SK-N-SH (cell line): Measurements from ENCODE around the gene PARVG. TPM values are rescaled to one million over a fixed set of nuclear protein-coding genes. Genes with fewer than 3 reads are reported as not detected.
A peak's percentile ranks its signal among the peaks of the same experiment; 100 is the strongest.

Experiments used
- CTCF ChIA-PET: fragments of 300-600, 350-600 bp; formaldehyde crosslinking; extraction: SDS; loops from one replicate; lab custom pipeline; 2021; lab: Yijun Ruan, JAX
- POLR2A ChIA-PET: fragments of 350-600 bp; sonication (Branson Sonifier 250); formaldehyde crosslinking; extraction: SDS; loops from one replicate; lab custom pipeline; 2020; ENCODE audit warnings: antibody characterized with exemption, inconsistent platforms; lab: Yijun Ruan, JAX
- DNase-seq: peaks from one replicate; pipeline ENCODE4 v3.0.0; 2012
- H2AFZ ChIP-seq: fragments of 200-600 bp; sonication (generic); 2 replicates; pipeline ENCODE4 v1.8.1; 2016; ENCODE audit warnings: antibody characterized with exemption, mild to moderate bottlenecking, low read depth
- H3F3A ChIP-seq: fragments of 200-600 bp; sonication (generic); replicated peaks from 2 replicates; pipeline ENCODE3; 2016; ENCODE audit warnings: antibody characterized with exemption, mild to moderate bottlenecking; ENCODE audit not compliant: insufficient read depth
- H3K27ac ChIP-seq, 2 experiments: fragments of 200-500 bp in 1 of 2; fragments of 200-600 bp in 1 of 2; sonication (Bioruptor generic) in 1 of 2; sonication (generic), shearing (Covaris generic) in 1 of 2; 2 replicates each; pipeline versions ENCODE4 v1.5.1 to v1.6.1; 2014 to 2016; ENCODE audit warnings: low read depth in 2 of 2, inconsistent platforms in 1 of 2, low read length in 1 of 2, mild to moderate bottlenecking in 1 of 2, mixed read lengths in 1 of 2
- H3K27me3 ChIP-seq: fragments of 200-600 bp; sonication (generic), shearing (Covaris generic); 2 replicates; pipeline ENCODE4 v1.6.1; 2016; ENCODE audit warnings: mixed run types; ENCODE audit not compliant: insufficient read depth
- H3K36me3 ChIP-seq, 2 experiments: fragments of 200-500 bp in 1 of 2; fragments of 200-600 bp in 1 of 2; sonication (Bioruptor generic) in 1 of 2; sonication (generic) in 1 of 2; replicated peaks in 1 of 2; 2 replicates each; pipeline versions ENCODE3 to v1.5.1; 2014 to 2016; ENCODE audit warnings: low read length in 1 of 2, mild to moderate bottlenecking in 1 of 2; ENCODE audit not compliant: insufficient read depth in 2 of 2, control insufficient read depth in 1 of 2
- H3K4me1 ChIP-seq, 2 experiments: fragments of 200-500 bp in 1 of 2; fragments of 200-600 bp in 1 of 2; sonication (Bioruptor generic) in 1 of 2; sonication (generic), shearing (Covaris generic) in 1 of 2; 2 replicates each; pipeline versions ENCODE4 v1.5.1 to v1.6.1; 2014 to 2016; ENCODE audit warnings: low read depth in 1 of 2, low read length in 1 of 2, mixed run types in 1 of 2; ENCODE audit not compliant: insufficient read depth in 2 of 2, control insufficient read depth in 1 of 2
- H3K4me2 ChIP-seq: fragments of 200-600 bp; sonication (generic), shearing (Covaris generic); 2 replicates; pipeline ENCODE4 v1.6.1; 2017; ENCODE audit warnings: mixed run types
- H3K4me3 ChIP-seq, 2 experiments: fragments of 200-500 bp in 1 of 2; fragments of 200-600 bp in 1 of 2; sonication (Bioruptor generic) in 1 of 2; sonication (generic), shearing (Covaris generic) in 1 of 2; 2 replicates each; pipeline versions ENCODE4 v1.5.1 to v1.8.1; 2014 to 2016; ENCODE audit warnings: low read depth in 2 of 2, inconsistent platforms in 1 of 2, low read length in 1 of 2, mild to moderate bottlenecking in 1 of 2, mixed read lengths in 1 of 2, moderate library complexity in 1 of 2
- H3K79me2 ChIP-seq: fragments of 200-600 bp; sonication (generic); 2 replicates; pipeline ENCODE4 v1.8.1; 2017; ENCODE audit warnings: mild to moderate bottlenecking; ENCODE audit not compliant: insufficient read depth
- H3K9ac ChIP-seq: fragments of 200-600 bp; sonication (generic); 2 replicates; pipeline ENCODE4 v1.6.1; 2017; ENCODE audit warnings: mixed run types
- H3K9me2 ChIP-seq: fragments of 200-600 bp; sonication (generic); 2 replicates; pipeline ENCODE4 v1.6.1; 2017; ENCODE audit warnings: mixed run types
- H3K9me3 ChIP-seq: fragments of 200-600 bp; sonication (generic); 2 replicates; pipeline ENCODE4 v1.6.1; 2017; ENCODE audit warnings: mixed run types, mild to moderate bottlenecking, moderate library complexity
- H4K20me1 ChIP-seq: fragments of 200-600 bp; sonication (generic); 2 replicates; pipeline ENCODE4 v1.6.1; 2017; ENCODE audit warnings: mild to moderate bottlenecking, mixed run types; ENCODE audit not compliant: insufficient read depth
- EZH2phosphoT487 ChIP-seq: fragments of 200-600 bp; sonication (generic); IDR thresholded peaks from 2 replicates; pipeline ENCODE4 v1.6.1; 2017; ENCODE audit warnings: low read depth, mixed run types, mild to moderate bottlenecking, antibody characterized with exemption, moderate library complexity, borderline replicate concordance
- FOXJ3 ChIP-seq: sonication (generic); formaldehyde crosslinking; IDR thresholded peaks from 2 replicates; pipeline ENCODE4 v1.5.1; 2020; ENCODE audit warnings: mild to moderate bottlenecking, missing genetic modification reagents
- GATA2 ChIP-seq: sonication (generic); formaldehyde crosslinking; IDR thresholded peaks from 2 replicates; pipeline ENCODE4 v1.5.0; 2020; ENCODE audit warnings: mild to moderate bottlenecking, missing genetic modification reagents
- JUND ChIP-seq: IDR thresholded peaks from 2 replicates; pipeline ENCODE4 v1.4.0; 2012
- MEF2A ChIP-seq: IDR thresholded peaks from 2 replicates; pipeline ENCODE4 v1.4.0; 2012; ENCODE audit warnings: low read depth, borderline replicate concordance
- NFIC ChIP-seq: IDR thresholded peaks from 2 replicates; pipeline ENCODE4 v1.4.0; 2012; ENCODE audit warnings: borderline replicate concordance
- NRF1 ChIP-seq: IDR thresholded peaks from 2 replicates; pipeline ENCODE4 v1.6.1; 2012; ENCODE audit warnings: low read depth, mild to moderate bottlenecking, low read length
- SIN3A ChIP-seq: IDR thresholded peaks from 2 replicates; pipeline ENCODE4 v1.6.1; 2012; ENCODE audit warnings: low read depth, mild to moderate bottlenecking, low read length, moderate library complexity, borderline replicate concordance
- TEAD4 ChIP-seq: IDR thresholded peaks from 2 replicates; pipeline ENCODE4 v1.4.0; 2012; ENCODE audit warnings: mild to moderate bottlenecking, borderline replicate concordance; ENCODE audit not compliant: insufficient read depth
- YY1 ChIP-seq: IDR thresholded peaks from 2 replicates; pipeline ENCODE4 v1.4.0; 2012; ENCODE audit warnings: low read depth, mild to moderate bottlenecking
- WGBS: methylation state at CpG from one replicate; pipeline ENCODE4 v1.1.6; 2017; ENCODE audit warnings: low lambda C conversion rate; 5-methylcytosine and 5-hydroxymethylcytosine counted together
- polyA plus RNA-seq, 3 experiments: library from polyadenylated mRNA; depleted of rRNA; stranded (reverse); fragments of >200 nt; gene quantifications; 2 replicates each; pipeline ENCODE4 v1.2.3, GENCODE V29; 2012
- TF ChIP-seq, protein P1 (sequence below): IDR thresholded peaks from 2 replicates; pipeline ENCODE4 v1.4.0; 2012; ENCODE audit warnings: low read depth, borderline replicate concordance

PARVG gene
- polyA plus RNA-seq, 1 of the 3 experiments (the other 2 are of a cell fraction), result 0.05 TPM

DNA sequence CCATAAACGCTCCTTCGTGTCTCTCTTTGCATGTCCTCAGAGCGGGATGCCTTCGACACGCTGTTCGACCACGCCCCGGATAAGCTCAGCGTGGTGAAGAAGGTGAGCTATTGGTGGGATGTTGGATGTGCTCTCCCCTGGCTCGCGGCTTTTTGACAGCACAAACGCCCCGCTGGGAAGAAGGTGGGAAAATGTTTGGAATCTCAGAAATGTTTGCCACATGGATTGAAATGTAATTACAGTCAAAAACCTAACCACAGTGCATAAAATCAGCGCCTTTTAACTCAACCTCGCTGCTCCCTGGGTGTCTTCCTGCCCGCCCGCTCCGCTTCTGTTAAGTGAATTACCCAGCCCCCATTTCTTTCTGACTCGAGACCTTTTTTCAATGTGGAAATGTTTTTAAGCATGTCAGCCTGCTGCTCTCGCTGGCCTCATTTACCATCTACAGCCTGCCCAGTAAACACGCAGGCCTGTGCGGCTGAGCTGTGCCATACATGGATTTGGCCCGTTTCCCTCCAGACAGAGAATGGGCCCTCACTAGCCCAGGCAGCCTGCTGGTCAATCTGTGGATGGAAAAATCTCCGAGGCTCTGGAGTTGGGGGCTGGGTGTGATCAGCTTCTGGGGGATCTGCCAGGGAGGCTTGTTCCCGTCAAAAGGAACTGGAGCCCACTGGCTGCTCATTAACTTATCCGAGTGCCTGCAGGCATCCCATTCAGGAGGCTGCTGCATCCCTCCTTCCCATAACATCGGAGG is 32.7 kb upstream of the PARVG start (continued):
- TF ChIP-seq, protein P1, sequence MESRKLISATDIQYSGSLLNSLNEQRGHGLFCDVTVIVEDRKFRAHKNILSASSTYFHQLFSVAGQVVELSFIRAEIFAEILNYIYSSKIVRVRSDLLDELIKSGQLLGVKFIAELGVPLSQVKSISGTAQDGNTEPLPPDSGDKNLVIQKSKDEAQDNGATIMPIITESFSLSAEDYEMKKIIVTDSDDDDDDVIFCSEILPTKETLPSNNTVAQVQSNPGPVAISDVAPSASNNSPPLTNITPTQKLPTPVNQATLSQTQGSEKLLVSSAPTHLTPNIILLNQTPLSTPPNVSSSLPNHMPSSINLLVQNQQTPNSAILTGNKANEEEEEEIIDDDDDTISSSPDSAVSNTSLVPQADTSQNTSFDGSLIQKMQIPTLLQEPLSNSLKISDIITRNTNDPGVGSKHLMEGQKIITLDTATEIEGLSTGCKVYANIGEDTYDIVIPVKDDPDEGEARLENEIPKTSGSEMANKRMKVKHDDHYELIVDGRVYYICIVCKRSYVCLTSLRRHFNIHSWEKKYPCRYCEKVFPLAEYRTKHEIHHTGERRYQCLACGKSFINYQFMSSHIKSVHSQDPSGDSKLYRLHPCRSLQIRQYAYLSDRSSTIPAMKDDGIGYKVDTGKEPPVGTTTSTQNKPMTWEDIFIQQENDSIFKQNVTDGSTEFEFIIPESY, result no peak
- TF ChIP-seq YY1, result no peak
- TF ChIP-seq MEF2A, result no peak
- TF ChIP-seq NRF1, result no peak
- no peak for TF ChIP-seq SIN3A
- TF ChIP-seq EZH2phosphoT487, result no peak
- no peak for TF ChIP-seq FOXJ3

- Histone ChIP-seq H3K27me3 (no peaks in the 10 kb centered on the region), H3K4me2 (no peak overlapping the region), H3K4me1 (peaks cover 0 to 2% of the 10 kb centered on the region in 2 experiments; a peak in 2 of 4 replicates), H3F3A (no peaks in the 10 kb centered on the region), H3K36me3 (no peaks in the 10 kb centered on the region), H3K4me3 (no peak overlapping the region), H2AFZ (no peak overlapping the region), H4K20me1 (no peaks in the 10 kb centered on the region), H3K9me3 (no peaks in the 10 kb centered on the region), H3K9me2 (no peaks in the 10 kb centered on the region), H3K27ac (no peak overlapping the region), H3K9ac (no peak overlapping the region), H3K79me2 (no peaks in the 10 kb centered on the region)
- no peak for DNase-seq
- CTCF ChIA-PET, result no interaction called here
- POLR2A ChIA-PET, result no interaction called here
- 74% methylated on average over 4 of the region's 4 CpGs for WGBS
- no peak for TF ChIP-seq JUND
- no peak for TF ChIP-seq GATA2
- no peak for TF ChIP-seq TEAD4
- peak; percentile 54; the same call in 1 of the 2 replicates for TF ChIP-seq NFIC
- TF ChIP-seq, protein P1, result no peak
Observed at GRCh38 chr22:44151676-44152075, 29.0 kb upstream of the PARVG start.
